GM19438 (cell line): ENCODE data around the gene HMX1.

Source experiments
- ATAC-seq: cut with Tn5 transposase; IDR thresholded peaks from one replicate; pipeline ENCODE4 v1.9.1; 2021; ENCODE audit warnings: low read depth; ENCODE audit not compliant: unreplicated experiment

HMX1 gene

GRCh38 chr4:8821151-8821950, 50.3 kb downstream of the HMX1 start:
- no peak for ATAC-seq

DNA sequence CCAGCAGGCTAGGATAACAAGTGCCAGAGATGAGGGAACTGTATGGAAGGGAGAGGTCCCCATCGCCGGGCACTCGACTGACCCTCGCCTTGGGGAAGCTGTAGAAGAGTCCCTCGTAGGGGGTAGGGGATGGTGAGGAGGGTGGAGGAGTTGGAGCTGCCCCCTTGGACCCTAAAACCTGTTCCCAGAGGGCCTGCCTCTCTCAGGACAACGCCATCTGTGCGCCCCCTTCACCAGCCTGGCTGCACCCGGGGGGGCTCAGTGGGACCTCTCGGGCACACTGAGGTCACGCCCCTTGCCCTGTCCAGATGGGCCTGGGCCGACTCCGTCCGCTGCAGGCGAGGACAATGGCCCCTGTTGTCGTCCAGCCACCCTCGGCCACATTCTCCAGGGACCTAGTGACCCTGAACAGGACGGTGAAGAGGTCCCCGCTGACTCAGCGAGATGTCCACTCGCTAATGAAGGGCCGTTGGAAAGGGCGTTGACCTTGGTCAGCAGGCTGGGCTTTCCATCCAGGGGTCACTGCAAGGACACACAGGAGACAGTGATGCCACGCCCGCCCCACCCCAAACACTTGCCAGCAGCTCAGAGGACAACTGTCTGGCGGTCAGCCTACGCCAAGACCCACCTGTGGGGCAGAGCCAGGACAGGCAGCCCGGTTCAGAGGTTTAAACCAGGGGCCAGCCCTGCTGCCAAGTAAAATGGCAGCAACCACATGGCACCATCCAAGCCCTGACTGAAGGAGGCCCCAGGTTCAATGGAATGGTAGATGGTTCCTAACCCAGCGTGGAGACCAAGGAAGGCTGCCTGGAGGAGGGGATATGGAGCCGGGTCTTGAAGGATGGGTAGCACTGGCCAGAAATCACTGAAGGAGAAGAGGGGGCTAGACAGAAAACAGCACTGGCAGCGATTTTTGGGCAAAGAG, 51.2 kb downstream of the HMX1 start:
- no peak for ATAC-seq

DNA sequence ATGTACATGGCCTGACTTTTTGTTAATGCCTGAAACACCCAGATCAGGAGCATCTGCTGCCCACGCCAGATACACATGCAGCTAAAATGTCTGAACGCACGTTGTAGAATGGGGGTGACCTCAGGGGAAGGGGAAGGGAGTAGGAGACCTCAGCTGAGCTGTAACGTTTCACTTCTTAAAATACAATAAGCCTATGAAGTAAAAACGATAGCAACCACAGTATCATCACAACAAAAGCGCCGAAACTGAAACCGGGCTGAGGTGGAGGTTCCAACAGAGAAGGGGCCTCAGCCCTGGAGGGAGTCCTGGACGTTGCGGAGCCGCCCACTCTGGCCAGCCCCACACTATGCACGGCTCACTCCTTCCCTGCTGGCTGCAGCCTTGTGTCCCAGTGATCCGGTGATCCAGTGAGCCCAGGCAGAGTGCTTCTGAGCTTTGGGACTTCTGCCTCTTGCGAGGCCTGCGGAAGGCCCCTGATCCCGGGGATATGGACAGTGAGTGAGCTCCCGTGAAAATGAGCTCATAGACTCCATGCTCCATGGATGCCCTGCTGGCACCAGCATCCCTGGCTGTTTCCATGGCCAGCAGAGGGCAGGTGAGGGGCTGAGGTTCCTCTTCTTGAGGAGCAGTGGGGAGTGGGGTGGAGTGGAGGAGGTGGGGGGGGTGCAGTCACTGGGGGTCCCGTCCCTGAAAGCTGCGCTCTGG, 52.0 kb downstream of the HMX1 start:
- no peak for ATAC-seq

GRCh38 chr4:8819019-8819418, 52.6 kb downstream of the HMX1 start:
- ATAC-seq: no peak

GRCh38 chr4:8818063-8818881, 53.4 kb downstream of the HMX1 start:
- ATAC-seq: no peak

- ATAC-seq: no peak
Observed at GRCh38 chr4:8817813-8818062, 53.9 kb downstream of the HMX1 start.

- ATAC-seq: no peak
Observed at GRCh38 chr4:8817096-8817812, 54.4 kb downstream of the HMX1 start.
